PC-9 (cell line): ENCODE data around the gene NISCH. TPM values are rescaled to one million over a fixed set of nuclear protein-coding genes. Genes with fewer than 3 reads are reported as not detected.
A peak's percentile ranks its signal among the peaks of the same experiment; 100 is the strongest.

Experiments
- BruUV-seq: library from RNA; stranded (reverse); fragments of 400-500 nt; replicated peaks from 2 replicates; lab custom pipeline; 2021; lab: Mats Ljungman, UMichigan
- CTCF ChIA-PET: fragments of 300-600 bp; sonication (Branson Sonifier 250); formaldehyde crosslinking; loops from one replicate; lab custom pipeline; 2022; ENCODE audit warnings: antibody characterized with exemption; lab: Charles Lee
- POLR2A ChIA-PET: fragments of 300-600 bp; sonication (Branson Sonifier 250); formaldehyde crosslinking; loops from one replicate; lab custom pipeline; 2022; ENCODE audit warnings: antibody characterized with exemption; ENCODE audit not compliant: unreplicated experiment; lab: Charles Lee
- DNase-seq, 2 experiments: peaks; one replicate each; pipeline versions ENCODE4 v3.0.0 to v3.0.0-alpha.2; 2015 to 2022; ENCODE audit warnings: mixed read lengths in 1 of 2
- H2AFZ ChIP-seq: fragments of 200-600 bp; sonication (generic); 2 replicates; pipeline ENCODE4 v1.8.1; 2017; ENCODE audit warnings: antibody characterized with exemption
- H3F3A ChIP-seq: fragments of 200-600 bp; sonication (generic); 2 replicates; pipeline ENCODE4 v1.8.1; 2017; ENCODE audit warnings: antibody characterized with exemption, mild to moderate bottlenecking, low read depth; ENCODE audit not compliant: insufficient read depth
- H3K27ac ChIP-seq: fragments of 200-600 bp; sonication (generic); 2 replicates; pipeline ENCODE4 v1.6.1; 2016; ENCODE audit warnings: mixed run types
- H3K27me3 ChIP-seq: fragments of 200-600 bp; sonication (generic); 2 replicates; pipeline ENCODE4 v1.6.1; 2016; ENCODE audit warnings: low read depth, mixed run types; ENCODE audit not compliant: insufficient read depth
- H3K36me3 ChIP-seq: fragments of 200-600 bp; sonication (generic); 2 replicates; pipeline ENCODE4 v1.6.1; 2016; ENCODE audit warnings: low read depth, mixed run types
- H3K4me1 ChIP-seq: fragments of 200-600 bp; sonication (generic); replicated peaks from 2 replicates; pipeline ENCODE4 v1.6.1; 2016; ENCODE audit warnings: mixed run types; ENCODE audit not compliant: insufficient read depth
- H3K4me2 ChIP-seq: fragments of 200-600 bp; sonication (generic); 2 replicates; pipeline ENCODE4 v1.6.1; 2017; ENCODE audit warnings: mixed run types
- H3K4me3 ChIP-seq: fragments of 200-600 bp; sonication (generic); 2 replicates; pipeline ENCODE4 v1.6.1; 2016; ENCODE audit warnings: mixed run types
- H3K79me2 ChIP-seq: fragments of 200-600 bp; sonication (generic); 2 replicates; pipeline ENCODE4 v1.6.1; 2017; ENCODE audit warnings: low read depth, mixed run types
- H3K9me2 ChIP-seq: fragments of 200-600 bp; sonication (generic); 2 replicates; pipeline ENCODE4 v1.8.1; 2017; ENCODE audit warnings: mild to moderate bottlenecking; ENCODE audit not compliant: insufficient read depth
- H3K9me3 ChIP-seq: fragments of 200-600 bp; sonication (generic); 2 replicates; pipeline ENCODE4 v1.8.1; 2016; ENCODE audit warnings: low read depth; ENCODE audit not compliant: insufficient read depth
- H4K20me1 ChIP-seq: fragments of 200-600 bp; sonication (generic); 2 replicates; pipeline ENCODE4 v1.8.1; 2017; ENCODE audit not compliant: insufficient read depth
- EZH2 ChIP-seq: fragments of 200-600 bp; sonication (generic); IDR thresholded peaks from 2 replicates; pipeline ENCODE4 v1.8.0; 2017; ENCODE audit warnings: antibody characterized with exemption, low read depth
- intact Hi-C: fragments of 100-400 bp; cut with micrococcal nuclease; formaldehyde crosslinking; loops from one replicate; pipeline ENCODE4 v1.10.0; 2022; ENCODE audit not compliant: unreplicated experiment
- total RNA-seq: library from RNA; stranded (reverse); gene quantifications from 2 replicates; pipeline ENCODE4 v1.2.3, GENCODE V29; 2021
- TF ChIP-seq, protein P1 (sequence below): fragments of 200-600 bp; sonication (generic); conservative IDR thresholded peaks from 2 replicates; pipeline ENCODE4 v1.6.1; 2017; ENCODE audit warnings: mixed run types, antibody characterized with exemption, mild to moderate bottlenecking, moderate library complexity

NISCH gene
- total RNA-seq, 1 experiment from 2014 or later, result 66.1 TPM

GRCh38 chr3:52530918-52531826 lies 75.8 kb downstream of the NISCH start:
- Histone ChIP-seq H2AFZ (no peak overlapping the region), H3K9me2 (no peaks in the 10 kb centered on the region), H3K79me2 (0 out of 2 replicates have a peak, but pooled peaks cover 11% of the 10 kb centered on the region), H3F3A (peaks cover 13% of the 10 kb centered on the region; the same call in 1 of the 2 replicates), H3K27ac (no peak overlapping the region), H4K20me1 (no peaks in the 10 kb centered on the region), H3K27me3 (no peaks in the 10 kb centered on the region), H3K36me3 (no peaks in the 10 kb centered on the region), H3K4me3 (no peak overlapping the region), H3K4me2 (0 out of 2 replicates have a peak overlapping the region, but pooled peaks have one; percentile 91), H3K4me1 (peaks cover 15% of the 10 kb centered on the region), H3K9me3 (no peaks in the 10 kb centered on the region)
- BruUV-seq, result no TSS peak
- TF ChIP-seq, protein P1, sequence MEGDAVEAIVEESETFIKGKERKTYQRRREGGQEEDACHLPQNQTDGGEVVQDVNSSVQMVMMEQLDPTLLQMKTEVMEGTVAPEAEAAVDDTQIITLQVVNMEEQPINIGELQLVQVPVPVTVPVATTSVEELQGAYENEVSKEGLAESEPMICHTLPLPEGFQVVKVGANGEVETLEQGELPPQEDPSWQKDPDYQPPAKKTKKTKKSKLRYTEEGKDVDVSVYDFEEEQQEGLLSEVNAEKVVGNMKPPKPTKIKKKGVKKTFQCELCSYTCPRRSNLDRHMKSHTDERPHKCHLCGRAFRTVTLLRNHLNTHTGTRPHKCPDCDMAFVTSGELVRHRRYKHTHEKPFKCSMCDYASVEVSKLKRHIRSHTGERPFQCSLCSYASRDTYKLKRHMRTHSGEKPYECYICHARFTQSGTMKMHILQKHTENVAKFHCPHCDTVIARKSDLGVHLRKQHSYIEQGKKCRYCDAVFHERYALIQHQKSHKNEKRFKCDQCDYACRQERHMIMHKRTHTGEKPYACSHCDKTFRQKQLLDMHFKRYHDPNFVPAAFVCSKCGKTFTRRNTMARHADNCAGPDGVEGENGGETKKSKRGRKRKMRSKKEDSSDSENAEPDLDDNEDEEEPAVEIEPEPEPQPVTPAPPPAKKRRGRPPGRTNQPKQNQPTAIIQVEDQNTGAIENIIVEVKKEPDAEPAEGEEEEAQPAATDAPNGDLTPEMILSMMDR, result no peak
- TF ChIP-seq EZH2, result no peak
- DNase-seq, result no peak
- CTCF ChIA-PET, result no interaction called here
- intact Hi-C loops, result no loop called here
- POLR2A ChIA-PET, result no interaction called here

DNA sequence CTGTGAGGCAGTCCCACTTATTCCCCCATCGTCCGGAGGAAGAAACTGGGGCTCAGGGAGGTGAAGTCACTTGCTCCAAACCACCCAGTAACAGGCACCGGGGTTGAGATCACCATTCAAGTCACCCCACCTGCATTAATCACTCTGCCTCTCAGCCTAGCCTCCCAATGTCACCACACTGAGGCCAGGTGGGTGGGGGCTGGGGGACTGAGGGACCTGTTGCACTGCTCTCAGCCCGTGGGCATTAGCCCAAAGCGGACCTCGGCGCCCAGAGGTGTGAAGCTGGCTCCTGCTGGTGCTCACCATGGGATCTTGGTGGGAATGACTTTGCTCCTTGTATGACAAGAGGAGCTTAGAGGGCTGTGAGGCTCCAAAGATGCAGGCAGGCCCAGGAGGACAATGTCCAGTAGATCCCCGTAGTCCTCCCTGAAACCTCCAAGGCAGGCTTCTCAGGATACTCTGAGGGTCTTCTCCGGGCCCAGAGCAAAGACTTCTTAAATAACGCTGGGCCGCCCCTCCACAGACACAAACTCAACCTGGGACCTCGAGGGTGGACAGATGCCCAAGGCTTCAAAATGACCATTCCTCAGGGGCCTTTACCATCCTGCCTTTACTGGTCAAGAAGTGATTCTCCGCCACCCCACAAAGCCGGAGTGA lies 76.6 kb downstream of the NISCH start:
- Histone ChIP-seq H3K9me2 (no peaks in the 10 kb centered on the region), H3K27me3 (no peaks in the 10 kb centered on the region), H2AFZ (no peak overlapping the region), H3K4me3 (peak overlapping the region; percentile 63), H3K4me1 (peaks cover 10% of the 10 kb centered on the region), H3K36me3 (no peaks in the 10 kb centered on the region), H3K9me3 (no peaks in the 10 kb centered on the region), H3K4me2 (peak overlapping the region; percentile 91), H4K20me1 (peaks cover under 1% of the 10 kb centered on the region; the same call in 1 of the 2 replicates), H3F3A (peaks cover 13% of the 10 kb centered on the region; the same call in 1 of the 2 replicates), H3K27ac (no peak overlapping the region), H3K79me2 (peaks cover 14% of the 10 kb centered on the region)
- POLR2A ChIA-PET, result no interaction called here
- no peak for DNase-seq
- BruUV-seq, result TSS peak; percentile 69
- TF ChIP-seq, protein P1, result no peak
- TF ChIP-seq EZH2, result no peak
- CTCF ChIA-PET, result no interaction called here
- intact Hi-C loops, result no loop called here

DNA sequence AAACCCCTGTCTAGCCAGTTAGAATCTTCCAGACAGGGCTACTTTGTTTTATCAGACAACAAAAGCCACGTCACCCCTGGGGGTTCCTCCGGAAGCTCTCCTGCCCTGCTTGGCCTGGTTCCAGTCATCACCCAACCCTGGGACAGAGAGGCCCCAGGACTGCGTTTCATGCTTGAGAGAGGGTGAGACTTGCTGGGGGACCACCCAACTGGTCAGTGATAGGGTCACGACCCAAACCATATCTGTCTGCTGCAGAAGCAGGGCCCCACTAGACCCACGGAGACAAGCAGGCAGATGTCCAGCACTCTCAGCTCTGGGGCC lies 77.1 kb downstream of the NISCH start:
- peaks cover 9% of the 10 kb centered on the region for H3K4me1 ChIP-seq
- TF ChIP-seq EZH2, result no peak
- TF ChIP-seq, protein P1, result no peak
- H3K79me2 ChIP-seq, result peaks cover 19% of the 10 kb centered on the region
- H3K9me2 ChIP-seq, result no peaks in the 10 kb centered on the region
- intact Hi-C loops, result no loop called here
- no peaks in the 10 kb centered on the region for H3K27me3 ChIP-seq
- H3K4me2 ChIP-seq, result peak overlapping the region; percentile 91
- no peaks in the 10 kb centered on the region for H3K36me3 ChIP-seq
- H3K27ac ChIP-seq, result no peak overlapping the region
- peak in 1 of 2 experiments; percentile 37 for DNase-seq
- H3K9me3 ChIP-seq, result no peaks in the 10 kb centered on the region
- ChIA-PET CTCF (no interaction called here), POLR2A (no interaction called here)
- peak overlapping the region; percentile 86; the same call in 1 of the 2 replicates for H2AFZ ChIP-seq
- no TSS peak for BruUV-seq
- H4K20me1 ChIP-seq, result peaks cover 5% of the 10 kb centered on the region; the same call in 1 of the 2 replicates
- H3F3A ChIP-seq, result peaks cover 18% of the 10 kb centered on the region; the same call in 1 of the 2 replicates
- H3K4me3 ChIP-seq, result peak overlapping the region; percentile 63
